ENCODE measurements around the gene MAP3K4. TPM values are rescaled to one million over a fixed set of nuclear protein-coding genes. Genes with fewer than 3 reads are reported as not detected.

The MAP3K4 gene, protein sequence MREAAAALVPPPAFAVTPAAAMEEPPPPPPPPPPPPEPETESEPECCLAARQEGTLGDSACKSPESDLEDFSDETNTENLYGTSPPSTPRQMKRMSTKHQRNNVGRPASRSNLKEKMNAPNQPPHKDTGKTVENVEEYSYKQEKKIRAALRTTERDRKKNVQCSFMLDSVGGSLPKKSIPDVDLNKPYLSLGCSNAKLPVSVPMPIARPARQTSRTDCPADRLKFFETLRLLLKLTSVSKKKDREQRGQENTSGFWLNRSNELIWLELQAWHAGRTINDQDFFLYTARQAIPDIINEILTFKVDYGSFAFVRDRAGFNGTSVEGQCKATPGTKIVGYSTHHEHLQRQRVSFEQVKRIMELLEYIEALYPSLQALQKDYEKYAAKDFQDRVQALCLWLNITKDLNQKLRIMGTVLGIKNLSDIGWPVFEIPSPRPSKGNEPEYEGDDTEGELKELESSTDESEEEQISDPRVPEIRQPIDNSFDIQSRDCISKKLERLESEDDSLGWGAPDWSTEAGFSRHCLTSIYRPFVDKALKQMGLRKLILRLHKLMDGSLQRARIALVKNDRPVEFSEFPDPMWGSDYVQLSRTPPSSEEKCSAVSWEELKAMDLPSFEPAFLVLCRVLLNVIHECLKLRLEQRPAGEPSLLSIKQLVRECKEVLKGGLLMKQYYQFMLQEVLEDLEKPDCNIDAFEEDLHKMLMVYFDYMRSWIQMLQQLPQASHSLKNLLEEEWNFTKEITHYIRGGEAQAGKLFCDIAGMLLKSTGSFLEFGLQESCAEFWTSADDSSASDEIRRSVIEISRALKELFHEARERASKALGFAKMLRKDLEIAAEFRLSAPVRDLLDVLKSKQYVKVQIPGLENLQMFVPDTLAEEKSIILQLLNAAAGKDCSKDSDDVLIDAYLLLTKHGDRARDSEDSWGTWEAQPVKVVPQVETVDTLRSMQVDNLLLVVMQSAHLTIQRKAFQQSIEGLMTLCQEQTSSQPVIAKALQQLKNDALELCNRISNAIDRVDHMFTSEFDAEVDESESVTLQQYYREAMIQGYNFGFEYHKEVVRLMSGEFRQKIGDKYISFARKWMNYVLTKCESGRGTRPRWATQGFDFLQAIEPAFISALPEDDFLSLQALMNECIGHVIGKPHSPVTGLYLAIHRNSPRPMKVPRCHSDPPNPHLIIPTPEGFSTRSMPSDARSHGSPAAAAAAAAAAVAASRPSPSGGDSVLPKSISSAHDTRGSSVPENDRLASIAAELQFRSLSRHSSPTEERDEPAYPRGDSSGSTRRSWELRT (N-terminal part only)
- total RNA-seq, result 43.9 TPM

DNA sequence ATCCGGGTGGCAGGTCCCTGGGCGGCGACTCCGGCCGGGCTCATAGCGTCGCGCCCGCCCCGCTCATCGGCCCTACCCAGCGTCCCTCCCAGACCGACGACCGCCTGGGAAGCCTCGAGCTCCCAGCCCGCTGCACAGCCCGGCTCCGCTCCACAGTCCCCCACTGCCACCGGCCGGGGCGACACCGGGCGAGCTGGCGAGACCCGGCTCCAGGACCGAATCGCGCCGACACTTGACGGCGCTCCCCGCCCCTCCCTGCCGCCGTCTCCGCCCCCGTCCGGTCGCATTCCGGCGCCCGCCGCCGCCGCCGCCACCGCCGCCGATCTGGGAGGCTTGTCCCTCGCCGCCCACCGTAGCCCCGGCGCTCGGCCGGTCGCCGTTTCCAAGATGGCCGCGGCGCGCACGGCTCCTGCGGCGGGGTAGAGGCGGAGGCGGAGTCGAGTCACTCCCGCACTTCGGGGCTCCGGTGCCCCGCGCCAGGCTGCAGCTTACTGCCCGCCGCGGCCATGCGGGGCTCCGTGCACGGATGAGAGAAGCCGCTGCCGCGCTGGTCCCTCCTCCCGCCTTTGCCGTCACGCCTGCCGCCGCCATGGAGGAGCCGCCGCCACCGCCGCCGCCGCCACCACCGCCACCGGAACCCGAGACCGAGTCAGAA lies at the start of gene MAP3K4:
Gene MAP3K4, plus strand, starts transcription at position 364 of the 655 bp plus-strand sequence. Its CDS starts 163 bp downstream, at position 527.

Data from metanephros (tissue), 1 donor.